H1 (cell line): ENCODE data around the gene BTBD16. TPM values are rescaled to one million over a fixed set of nuclear protein-coding genes. Genes with fewer than 3 reads are reported as not detected.

Source experiments
- CTCF ChIA-PET: fragments of 300-600 bp; sonication (Branson Sonifier 250); formaldehyde crosslinking; loops from one replicate; lab custom pipeline; 2021; ENCODE audit not compliant: partially characterized antibody; lab: Charles Lee
- POLR2A ChIA-PET: fragments of 300-600 bp; sonication (Branson Sonifier 250); formaldehyde crosslinking; loops from one replicate; lab custom pipeline; 2021; ENCODE audit warnings: inconsistent platforms; ENCODE audit not compliant: partially characterized antibody; lab: Charles Lee
- DNase-seq, 2 experiments: peaks; one replicate each; pipeline versions ENCODE4 v3.0.0 to v3.0.0-alpha.2; 2010 to 2022; ENCODE audit warnings: low spot score in 2 of 2, low read depth in 1 of 2, mixed read lengths in 1 of 2
- FAIRE-seq: peaks from 2 replicates; lab custom pipeline; 2011; peaks lifted over from hg19 to GRCh38; lab: Jason Lieb, UNC
- H2AFZ ChIP-seq: 2 replicates; pipeline ENCODE4 v1.8.1; 2012; ENCODE audit warnings: low read length, inconsistent platforms
- H2AK5ac ChIP-seq: 2 replicates; pipeline ENCODE4 v1.6.1; 2013; ENCODE audit warnings: low read depth, low read length
- H2BK120ac ChIP-seq: replicated peaks from 2 replicates; pipeline ENCODE3; 2013; ENCODE audit warnings: low read depth, low read length, inconsistent platforms
- H2BK12ac ChIP-seq: 2 replicates; pipeline ENCODE4 v1.6.1; 2013; ENCODE audit warnings: low read depth, low read length
- H2BK15ac ChIP-seq: 2 replicates; pipeline ENCODE4 v1.6.1; 2013; ENCODE audit warnings: low read length
- H2BK20ac ChIP-seq: 2 replicates; pipeline ENCODE4 v1.6.1; 2013; ENCODE audit warnings: low read length
- H2BK5ac ChIP-seq: 2 replicates; pipeline ENCODE4 v1.6.1; 2013; ENCODE audit warnings: low read depth, low read length
- H3K14ac ChIP-seq: 2 replicates; pipeline ENCODE4 v1.6.1; 2013; ENCODE audit warnings: inconsistent platforms; ENCODE audit not compliant: insufficient read length
- H3K18ac ChIP-seq: 2 replicates; pipeline ENCODE4 v1.6.1; 2013; ENCODE audit warnings: low read length; ENCODE audit errors: extremely low read depth
- H3K23ac ChIP-seq: 2 replicates; pipeline ENCODE4 v1.6.1; 2013; ENCODE audit warnings: inconsistent platforms; ENCODE audit not compliant: insufficient read length
- H3K23me2 ChIP-seq: 2 replicates; pipeline ENCODE4 v1.6.1; 2013; ENCODE audit warnings: low read depth, low read length
- H3K27ac ChIP-seq: 2 replicates; pipeline ENCODE4 v1.6.1; 2011; ENCODE audit warnings: low read depth, low read length, inconsistent platforms
- H3K27me3 ChIP-seq, 4 experiments: replicated peaks in 1 of 4; 1 replicate in 1 of 4; 2 replicates in 3 of 4; pipeline versions ENCODE4 v1.6.1 to v1.8.1; 2011 to 2013; ENCODE audit warnings: low read length in 3 of 4, mild to moderate bottlenecking in 3 of 4, inconsistent platforms in 2 of 4, mixed read lengths in 2 of 4, moderate library complexity in 1 of 4; ENCODE audit not compliant: control insufficient read depth in 3 of 4, insufficient read depth in 3 of 4; ENCODE audit errors: extremely low read depth in 1 of 4
- H3K36me3 ChIP-seq, 4 experiments: 2 replicates each; pipeline versions ENCODE4 v1.6.1 to v1.8.1; 2011 to 2013; ENCODE audit warnings: mild to moderate bottlenecking in 4 of 4, low read length in 3 of 4, moderate library complexity in 2 of 4, control low read depth in 1 of 4, inconsistent platforms in 1 of 4; ENCODE audit not compliant: insufficient read depth in 4 of 4, control insufficient read depth in 2 of 4
- H3K4ac ChIP-seq: replicated peaks from 2 replicates; pipeline ENCODE3; 2013; ENCODE audit warnings: low read length, low read depth, mixed read lengths, inconsistent platforms; ENCODE audit not compliant: insufficient read length
- H3K4me1 ChIP-seq, 4 experiments: replicated peaks in 1 of 4; 1 replicate in 1 of 4; 2 replicates in 3 of 4; pipeline versions ENCODE4 v1.6.1 to v1.8.1; 2011 to 2013; ENCODE audit warnings: low read length in 3 of 4, inconsistent platforms in 2 of 4, mixed read lengths in 1 of 4; ENCODE audit not compliant: insufficient read depth in 4 of 4, control insufficient read depth in 3 of 4
- H3K4me2 ChIP-seq, 2 experiments: 2 replicates each; pipeline versions ENCODE4 v1.6.1 to v1.8.1; 2011 to 2013; ENCODE audit warnings: low read depth in 2 of 2, low read length in 2 of 2, control low read depth in 1 of 2, inconsistent platforms in 1 of 2, mild to moderate bottlenecking in 1 of 2; ENCODE audit not compliant: insufficient read depth in 1 of 2
- H3K4me3 ChIP-seq, 4 experiments: fragments of 200-600, 300-600 bp in 1 of 4; sonication (generic), shearing (Covaris generic), sonication (Bioruptor Twin) in 1 of 4; 2 replicates each; pipeline versions ENCODE4 v1.5.1 to v1.8.1; 2011 to 2016; ENCODE audit warnings: low read length in 4 of 4, low read depth in 3 of 4, control low read depth in 2 of 4, inconsistent platforms in 2 of 4, mild to moderate bottlenecking in 2 of 4, mixed read lengths in 1 of 4, moderate library complexity in 1 of 4; ENCODE audit not compliant: insufficient read depth in 2 of 4; ENCODE audit errors: extremely low read depth in 1 of 4
- H3K56ac ChIP-seq: replicated peaks from 2 replicates; pipeline ENCODE3; 2013; ENCODE audit warnings: low read depth, mild to moderate bottlenecking, mixed read lengths, low read length, inconsistent platforms; ENCODE audit not compliant: insufficient read length
- H3K79me1 ChIP-seq: 2 replicates; pipeline ENCODE4 v1.6.1; 2013; ENCODE audit warnings: low read depth, low read length, control low read depth
- H3K79me2 ChIP-seq, 2 experiments: 2 replicates each; pipeline versions ENCODE4 v1.6.1 to v1.8.1; 2012 to 2013; ENCODE audit warnings: low read length in 2 of 2, mild to moderate bottlenecking in 2 of 2, inconsistent platforms in 1 of 2; ENCODE audit not compliant: insufficient read depth in 2 of 2, control insufficient read depth in 1 of 2
- H3K9ac ChIP-seq, 4 experiments: replicated peaks in 1 of 4; 1 replicate in 1 of 4; 2 replicates in 3 of 4; pipeline versions ENCODE4 v1.6.1 to v1.8.1; 2011 to 2013; ENCODE audit warnings: low read depth in 3 of 4, low read length in 3 of 4, control low read depth in 2 of 4, mild to moderate bottlenecking in 2 of 4, moderate library complexity in 2 of 4, inconsistent platforms in 1 of 4; ENCODE audit errors: extremely low read depth in 1 of 4
- H3K9me3 ChIP-seq, 2 experiments: 2 replicates each; pipeline versions ENCODE4 v1.6.1 to v1.8.1; 2012 to 2013; ENCODE audit warnings: mild to moderate bottlenecking in 2 of 2, moderate library complexity in 2 of 2, control low read depth in 1 of 2, inconsistent platforms in 1 of 2, low read depth in 1 of 2, low read length in 1 of 2, mixed read lengths in 1 of 2; ENCODE audit not compliant: insufficient read depth in 2 of 2
- H4K20me1 ChIP-seq, 2 experiments: replicated peaks in 1 of 2; 2 replicates each; pipeline versions ENCODE3 to v1.8.1; 2011 to 2013; ENCODE audit warnings: inconsistent platforms in 2 of 2, low read length in 2 of 2, mild to moderate bottlenecking in 1 of 2; ENCODE audit not compliant: insufficient read depth in 2 of 2, control insufficient read depth in 1 of 2
- H4K5ac ChIP-seq: 2 replicates; pipeline ENCODE4 v1.6.1; 2013; ENCODE audit warnings: low read length, low read depth, mixed read lengths, inconsistent platforms; ENCODE audit not compliant: insufficient read length
- H4K8ac ChIP-seq: 2 replicates; pipeline ENCODE4 v1.8.0; 2013; ENCODE audit warnings: mild to moderate bottlenecking, moderate library complexity, low read length, inconsistent platforms; ENCODE audit not compliant: insufficient read depth; ENCODE audit errors: extremely low read depth
- H4K91ac ChIP-seq: replicated peaks from 2 replicates; pipeline ENCODE3; 2013; ENCODE audit warnings: low read length, mixed read lengths, inconsistent platforms; ENCODE audit not compliant: insufficient read length
- ASH2L ChIP-seq: fragments of 200-600, 300-600 bp; sonication (generic); IDR thresholded peaks from one replicate; pipeline ENCODE4 v1.7.1; 2017; ENCODE audit warnings: low read length
- WGBS, 2 experiments: shearing (Covaris generic) in 1 of 2; methylation state at CpG; one replicate each; pipeline versions ENCODE4 v1.1.6 to v1.1.7; 2013 to 2015; ENCODE audit warnings: low lambda C conversion rate in 2 of 2, mixed read lengths in 2 of 2, inconsistent platforms in 1 of 2, low coverage in 1 of 2, missing lambda C conversion rate in 1 of 2; ENCODE audit not compliant: insufficient replicate concordance in 2 of 2, insufficient coverage in 1 of 2, insufficient read length in 1 of 2; ENCODE audit errors: extremely low coverage in 1 of 2, missing lambda C conversion rate in 1 of 2; 5-methylcytosine and 5-hydroxymethylcytosine counted together
- polyA plus RNA-seq, 7 experiments: library from polyadenylated mRNA; depleted of rRNA in 3 of 7; stranded (reverse) in 5 of 7; unstranded in 2 of 7; fragments of >200 nt in 5 of 7; fragments of 200-250 nt in 2 of 7; gene quantifications; 1 replicate in 5 of 7; 2 replicates in 1 of 7; 4 replicates in 1 of 7; pipeline versions ENCODE4 v1.2.1 to v1.2.3, GENCODE V29; 2011 to 2013; ENCODE audit warnings: missing spikeins in 2 of 7, mixed read lengths in 2 of 7
- total RNA-seq: library from RNA; stranded (reverse); fragmentation: NEBNext Ultra II Directional; extraction: Animal tissue kit (Norgen Biotek cat#: 25700); gene quantifications from 2 replicates; pipeline ENCODE4 v1.2.1, GENCODE V29; 2021

BTBD16 gene
- total and polyA plus RNA-seq, 2 of the 8 experiments (the other 6 are each of a cell fraction or from before 2014, with no cell fraction given): 0.05 TPM; not detected in 1

DNA sequence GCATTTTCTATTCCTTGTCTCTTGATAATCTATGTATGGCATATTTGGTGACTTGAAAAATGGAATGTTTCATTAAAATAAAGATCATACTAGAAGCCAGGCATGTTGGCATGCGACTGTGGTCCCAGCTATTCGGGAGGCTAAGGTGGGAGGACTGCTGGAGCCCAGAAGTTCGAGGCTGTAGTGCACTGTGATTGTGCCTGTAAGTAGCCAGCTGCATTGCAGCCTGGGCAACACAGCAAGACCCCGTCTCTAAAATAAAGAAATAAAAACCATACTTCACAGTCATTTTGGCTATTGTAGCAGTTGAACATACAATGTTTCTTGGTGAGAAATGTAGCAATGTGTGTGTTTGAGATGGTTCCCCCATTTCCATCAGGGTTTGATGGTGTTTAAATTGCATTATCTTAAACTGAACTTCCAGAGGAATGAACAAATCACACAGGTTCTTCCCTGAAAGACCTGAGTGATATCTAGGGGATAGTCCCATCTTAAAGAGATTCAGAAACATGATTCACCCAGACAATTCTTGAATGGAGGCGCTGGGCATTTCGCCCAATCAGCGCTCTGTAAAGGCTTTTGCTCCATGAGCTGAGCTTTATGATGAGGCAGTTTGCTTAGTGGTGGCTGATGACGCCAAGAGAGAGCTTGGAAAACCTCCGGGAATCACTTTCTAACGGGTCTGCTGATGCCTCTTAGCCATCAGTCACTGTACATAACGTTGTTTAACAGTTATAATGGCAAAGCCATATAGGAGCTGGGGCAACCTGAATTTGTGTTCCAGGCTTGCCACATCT, 19.4 kb upstream of the BTBD16 start:
- no peak for DNase-seq
- H3K23me2 ChIP-seq: no peaks in the 10 kb centered on the region
- H2AFZ ChIP-seq: no peak overlapping the region
- H4K20me1 ChIP-seq: peaks cover 0 to 1% of the 10 kb centered on the region in 2 experiments
- no peaks in the 10 kb centered on the region for H3K79me2 ChIP-seq
- H3K27ac ChIP-seq: no peak overlapping the region
- WGBS, 2 experiments: 88% methylated on average over 11 of the region's 11 CpGs; no CpG with 5 or more reads in 1 of the 2 experiments
- H3K23ac ChIP-seq: no peak overlapping the region
- H3K27me3 ChIP-seq: no peaks in the 10 kb centered on the region
- POLR2A ChIA-PET: no interaction called here
- no peak overlapping the region for H3K4ac ChIP-seq
- H3K4me2 ChIP-seq: no peak overlapping the region
- H3K4me1 ChIP-seq: no peaks in the 10 kb centered on the region; a peak in 1 of 7 replicates
- H3K18ac ChIP-seq: no peak overlapping the region
- CTCF ChIA-PET: interaction anchor here (1.2 to 1.5 kb wide), 2 partner anchors 13 to 20 kb away, joined by 3 to 4 read pairs; partner anchors contain the start of gene BTBD16
- no peak overlapping the region for H3K4me3 ChIP-seq
- no peak overlapping the region for H4K8ac ChIP-seq
- H2BK12ac ChIP-seq: no peak overlapping the region
- no peak for TF ChIP-seq ASH2L
- TF ChIP-seq, all 59 proteins: peak for 0
- H2BK5ac ChIP-seq: no peak overlapping the region
- H2BK120ac ChIP-seq: no peak overlapping the region
- no peak for FAIRE-seq
- H2BK20ac ChIP-seq: no peak overlapping the region
- H2AK5ac ChIP-seq: no peak overlapping the region
- no peak overlapping the region for H4K5ac ChIP-seq
- H3K9ac ChIP-seq: no peak overlapping the region
- H3K9me3 ChIP-seq: no peaks in the 10 kb centered on the region
- H2BK15ac ChIP-seq: no peak overlapping the region
- no peak overlapping the region for H4K91ac ChIP-seq
- H3K36me3 ChIP-seq: peaks cover 6 to 33% (median 21%) of the 10 kb centered on the region in 4 experiments
- no peak overlapping the region for H3K14ac ChIP-seq
- no peaks in the 10 kb centered on the region for H3K79me1 ChIP-seq
- no peak overlapping the region for H3K56ac ChIP-seq
